GM19372 (cell line): ENCODE results near the gene ARHGAP24.

ENCODE experiments used
- ATAC-seq: cut with Tn5 transposase; IDR thresholded peaks from one replicate; pipeline ENCODE4 v1.9.1; 2021; ENCODE audit warnings: mild to moderate bottlenecking, low read depth, moderate library complexity; ENCODE audit not compliant: unreplicated experiment

Gene ARHGAP24

GRCh38 chr4:86036736-86037135 is 561.8 kb downstream of the ARHGAP24 start:
- no peak for ATAC-seq

GRCh38 chr4:86038037-86038436 is 563.1 kb downstream of the ARHGAP24 start:
- no peak for ATAC-seq

GRCh38 chr4:86043755-86044592 is 569.0 kb downstream of the ARHGAP24 start:
- ATAC-seq: peak; percentile 80

GRCh38 chr4:86044593-86044985 is 569.6 kb downstream of the ARHGAP24 start:
- ATAC-seq: no peak

GRCh38 chr4:86048426-86048825 is 573.5 kb downstream of the ARHGAP24 start:
- no peak for ATAC-seq

- no peak for ATAC-seq
Observed at GRCh38 chr4:86050496-86050895, 575.5 kb downstream of the ARHGAP24 start.
